Mucosa of descending colon (tissue), 3 donors: ENCODE data around the gene SPOCK1. TPM values are rescaled to one million over a fixed set of nuclear protein-coding genes. Genes with fewer than 3 reads are reported as not detected.

Experiments used
- ATAC-seq: fragments of 200-7000 bp; cut with Tn5 transposase; one replicate; pipeline ENCODE4 v1.9.1; 2020; ENCODE audit warnings: mild to moderate bottlenecking, moderate library complexity
- DNase-seq, 3 donors: peaks; one replicate each; pipeline ENCODE4 v3.0.0-alpha.2; 2020
- H3K36me3 ChIP-seq: fragments of 200-600 bp; one replicate; pipeline ENCODE4 v1.8.0; 2021; ENCODE audit warnings: low read depth, mild to moderate bottlenecking
- H3K4me1 ChIP-seq: fragments of 200-600 bp; one replicate; pipeline ENCODE4 v1.8.0; 2021; ENCODE audit warnings: low read depth, mild to moderate bottlenecking
- H3K4me3 ChIP-seq: fragments of 200-600 bp; one replicate; pipeline ENCODE4 v1.8.0; 2021; ENCODE audit warnings: mild to moderate bottlenecking
- H3K9me3 ChIP-seq: fragments of 200-600 bp; one replicate; pipeline ENCODE4 v1.8.0; 2021; ENCODE audit warnings: mild to moderate bottlenecking
- intact Hi-C, 2 donors: fragments of 100-400 bp; cut with DNase I in 1 of 2; cut with micrococcal nuclease in 1 of 2; formaldehyde crosslinking; loops; one replicate each; pipeline versions ENCODE4 v1.11.0 to v1.11.1; 2022; cut with DNase I, micrococcal nuclease
- total RNA-seq, 3 donors: library from RNA; stranded (reverse); fragmentation: NEBNext Ultra II Directional in 2 of 3; extraction: Animal tissue kit (Norgen Biotek cat#: 25700) in 2 of 3; gene quantifications; one replicate each; pipeline versions ENCODE4 v1.2.1 to v1.2.4, GENCODE V29; 2021 to 2023
- TF ChIP-seq, protein P1 (sequence below): fragments of 200-600 bp; IDR thresholded peaks from one replicate; pipeline ENCODE4 v1.8.0; 2022; ENCODE audit warnings: antibody characterized with exemption, mild to moderate bottlenecking
- donor health status: DM: no; HTN: no; CAD: no; lungs with moderate emphysema.
- donor health status: DM: no; HTN: no; CAD: no.
- donor health status: DM: no; HTN: yes; CAD: no.

SPOCK1 gene
- total RNA-seq, 3 donors from 2014 or later: 1.8 to 55.5 (median 7.9) TPM

DNA sequence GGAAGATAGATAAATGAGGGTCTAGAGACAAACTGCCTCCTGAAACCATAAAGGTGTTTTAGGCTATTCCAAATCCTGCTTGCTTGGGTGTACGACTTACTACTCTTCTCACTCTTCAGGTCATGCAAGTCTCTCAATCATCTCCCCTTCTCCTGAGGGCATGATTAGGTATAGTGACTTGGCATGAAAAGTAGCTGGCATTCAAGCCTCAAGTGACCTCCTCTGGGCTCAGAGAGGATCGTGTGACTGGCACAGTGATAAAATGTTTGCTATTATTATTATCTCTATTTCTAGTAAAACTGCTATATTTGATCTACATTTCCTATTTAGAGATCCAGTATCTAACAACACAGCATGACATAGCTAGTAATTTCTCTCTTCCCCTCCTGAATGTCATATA is 494.8 kb downstream of the SPOCK1 start:
- Histone ChIP-seq H3K9me3 (no peaks in the 10 kb centered on the region), H3K4me3 (no peak overlapping the region), H3K4me1 (no peaks in the 10 kb centered on the region), H3K36me3 (no peaks in the 10 kb centered on the region)
- TF ChIP-seq, protein P1, sequence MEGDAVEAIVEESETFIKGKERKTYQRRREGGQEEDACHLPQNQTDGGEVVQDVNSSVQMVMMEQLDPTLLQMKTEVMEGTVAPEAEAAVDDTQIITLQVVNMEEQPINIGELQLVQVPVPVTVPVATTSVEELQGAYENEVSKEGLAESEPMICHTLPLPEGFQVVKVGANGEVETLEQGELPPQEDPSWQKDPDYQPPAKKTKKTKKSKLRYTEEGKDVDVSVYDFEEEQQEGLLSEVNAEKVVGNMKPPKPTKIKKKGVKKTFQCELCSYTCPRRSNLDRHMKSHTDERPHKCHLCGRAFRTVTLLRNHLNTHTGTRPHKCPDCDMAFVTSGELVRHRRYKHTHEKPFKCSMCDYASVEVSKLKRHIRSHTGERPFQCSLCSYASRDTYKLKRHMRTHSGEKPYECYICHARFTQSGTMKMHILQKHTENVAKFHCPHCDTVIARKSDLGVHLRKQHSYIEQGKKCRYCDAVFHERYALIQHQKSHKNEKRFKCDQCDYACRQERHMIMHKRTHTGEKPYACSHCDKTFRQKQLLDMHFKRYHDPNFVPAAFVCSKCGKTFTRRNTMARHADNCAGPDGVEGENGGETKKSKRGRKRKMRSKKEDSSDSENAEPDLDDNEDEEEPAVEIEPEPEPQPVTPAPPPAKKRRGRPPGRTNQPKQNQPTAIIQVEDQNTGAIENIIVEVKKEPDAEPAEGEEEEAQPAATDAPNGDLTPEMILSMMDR: no peak
- ATAC-seq (no peak), DNase-seq (no peak)
- intact Hi-C loops: no loop called here

DNA sequence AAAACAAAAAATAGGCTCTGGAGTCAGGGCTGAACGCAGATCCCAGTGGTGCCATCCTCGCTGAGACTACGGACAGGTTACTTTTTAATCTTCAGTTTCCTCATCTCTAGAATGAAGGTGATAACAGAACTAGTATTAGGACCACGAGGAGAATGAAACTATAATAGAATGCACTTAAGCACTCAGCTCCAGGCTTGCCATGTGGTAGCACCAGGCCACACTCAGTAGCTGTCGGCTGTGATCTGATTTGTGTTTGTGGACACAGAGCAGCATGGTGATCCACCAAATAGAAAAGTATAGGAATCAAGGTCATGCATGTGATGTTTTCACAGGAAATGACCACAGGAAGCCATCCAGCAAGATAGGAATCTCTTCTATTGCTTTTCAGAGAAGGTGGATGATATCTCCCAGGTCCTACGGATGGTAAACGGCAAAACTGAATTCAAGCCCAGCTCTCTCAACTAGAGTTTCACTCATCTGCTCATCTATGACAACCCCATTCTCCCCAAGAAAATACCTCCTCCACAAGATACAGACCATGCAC is 498.0 kb downstream of the SPOCK1 start:
- TF ChIP-seq, protein P1: no peak
- Histone ChIP-seq H3K4me3 (no peak overlapping the region), H3K4me1 (no peaks in the 10 kb centered on the region), H3K9me3 (no peaks in the 10 kb centered on the region), H3K36me3 (no peaks in the 10 kb centered on the region)
- intact Hi-C loops: no loop called here
- DNase-seq (no peak), ATAC-seq (no peak)

DNA sequence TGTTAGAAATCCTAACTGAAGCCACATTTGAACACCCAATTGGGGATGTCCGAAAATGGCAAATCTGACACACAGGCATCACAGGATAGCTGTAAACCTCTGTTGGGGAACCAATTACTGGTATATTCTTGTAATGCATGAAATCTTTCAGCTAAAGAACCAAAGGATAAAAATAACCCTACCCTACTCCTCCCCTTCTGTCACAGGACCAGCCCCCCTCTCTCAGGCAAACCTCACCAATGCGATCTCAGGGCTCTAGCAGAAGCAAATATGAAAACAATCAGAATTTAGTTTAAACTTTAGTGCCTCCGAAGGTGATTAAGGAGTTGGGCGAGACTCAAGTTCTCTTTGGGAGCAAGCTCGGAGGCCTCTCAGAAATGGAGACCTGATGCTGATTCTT is 499.3 kb downstream of the SPOCK1 start:
- no peaks in the 10 kb centered on the region for H3K9me3 ChIP-seq
- H3K4me1 ChIP-seq: no peaks in the 10 kb centered on the region
- DNase-seq (no peak), ATAC-seq (no peak)
- TF ChIP-seq, protein P1: no peak
- intact Hi-C loops: no loop called here
- H3K36me3 ChIP-seq: no peaks in the 10 kb centered on the region
- H3K4me3 ChIP-seq: no peak overlapping the region

DNA sequence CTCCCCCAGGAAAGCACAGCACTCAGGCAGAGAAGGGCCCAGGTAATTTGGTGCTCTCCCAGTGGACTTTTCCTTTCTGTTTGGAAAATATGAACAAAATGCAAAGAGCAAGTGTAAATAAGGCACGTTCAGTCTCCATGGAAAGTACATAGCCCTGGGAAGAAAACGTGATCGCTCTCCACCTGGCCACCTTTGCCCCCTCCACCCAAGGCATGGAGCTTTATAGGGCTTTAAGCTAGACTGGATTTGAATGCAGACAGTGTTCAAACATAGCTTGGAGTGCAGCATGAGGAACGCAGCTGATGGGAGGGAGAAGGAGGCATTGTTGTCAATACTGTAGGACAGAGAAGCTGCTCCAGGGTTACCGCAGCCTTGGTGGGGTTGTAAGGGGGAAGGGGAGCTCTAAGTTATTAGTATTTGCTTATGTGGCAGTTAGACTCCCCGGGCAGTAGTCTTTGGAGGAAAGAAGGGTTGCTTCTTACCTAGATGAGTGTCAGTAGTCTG is 500.2 kb downstream of the SPOCK1 start:
- peak in 2 of 3 donors; percentile 9 to 26 for DNase-seq
- H3K9me3 ChIP-seq: no peaks in the 10 kb centered on the region
- no peaks in the 10 kb centered on the region for H3K4me1 ChIP-seq
- TF ChIP-seq, protein P1: no peak
- H3K4me3 ChIP-seq: no peak overlapping the region
- ATAC-seq: peak; percentile 70
- intact Hi-C loops: no loop called here
- H3K36me3 ChIP-seq: no peaks in the 10 kb centered on the region

DNA sequence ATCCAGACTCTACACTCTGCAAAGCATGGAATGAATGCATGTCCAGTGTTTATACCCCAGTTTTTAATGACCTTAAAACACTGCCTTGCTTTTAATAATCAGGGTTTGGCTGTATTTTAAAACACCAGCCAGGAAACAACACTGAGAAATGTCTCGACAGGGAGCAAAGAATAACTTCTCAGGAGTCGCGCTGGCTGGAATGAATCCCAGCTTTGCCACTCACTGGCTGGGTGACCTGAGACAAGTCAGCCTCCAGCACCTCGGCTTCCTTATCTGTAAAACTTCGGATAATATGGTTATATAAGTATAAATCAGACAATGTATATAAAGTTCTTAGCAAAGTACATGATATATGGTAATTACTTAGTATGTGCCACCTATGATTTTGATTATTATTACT is 505.0 kb downstream of the SPOCK1 start:
- no peaks in the 10 kb centered on the region for H3K36me3 ChIP-seq
- H3K9me3 ChIP-seq: no peaks in the 10 kb centered on the region
- H3K4me1 ChIP-seq: no peaks in the 10 kb centered on the region
- no peak for DNase-seq
- H3K4me3 ChIP-seq: no peak overlapping the region
- TF ChIP-seq, protein P1: no peak
- intact Hi-C loops: no loop called here
- ATAC-seq: no peak
